Measurements from ENCODE around the gene MGRN1. TPM values are rescaled to one million over a fixed set of nuclear protein-coding genes. Genes with fewer than 3 reads are reported as not detected.
A peak's percentile ranks its signal among the peaks of the same experiment; 100 is the strongest.

MGRN1 gene
- total and polyA plus RNA-seq, 2 of the 13 experiments (the other 11 are each of a cell fraction or from before 2014, with no cell fraction given) = 11.9 to 12.6 TPM

DNA sequence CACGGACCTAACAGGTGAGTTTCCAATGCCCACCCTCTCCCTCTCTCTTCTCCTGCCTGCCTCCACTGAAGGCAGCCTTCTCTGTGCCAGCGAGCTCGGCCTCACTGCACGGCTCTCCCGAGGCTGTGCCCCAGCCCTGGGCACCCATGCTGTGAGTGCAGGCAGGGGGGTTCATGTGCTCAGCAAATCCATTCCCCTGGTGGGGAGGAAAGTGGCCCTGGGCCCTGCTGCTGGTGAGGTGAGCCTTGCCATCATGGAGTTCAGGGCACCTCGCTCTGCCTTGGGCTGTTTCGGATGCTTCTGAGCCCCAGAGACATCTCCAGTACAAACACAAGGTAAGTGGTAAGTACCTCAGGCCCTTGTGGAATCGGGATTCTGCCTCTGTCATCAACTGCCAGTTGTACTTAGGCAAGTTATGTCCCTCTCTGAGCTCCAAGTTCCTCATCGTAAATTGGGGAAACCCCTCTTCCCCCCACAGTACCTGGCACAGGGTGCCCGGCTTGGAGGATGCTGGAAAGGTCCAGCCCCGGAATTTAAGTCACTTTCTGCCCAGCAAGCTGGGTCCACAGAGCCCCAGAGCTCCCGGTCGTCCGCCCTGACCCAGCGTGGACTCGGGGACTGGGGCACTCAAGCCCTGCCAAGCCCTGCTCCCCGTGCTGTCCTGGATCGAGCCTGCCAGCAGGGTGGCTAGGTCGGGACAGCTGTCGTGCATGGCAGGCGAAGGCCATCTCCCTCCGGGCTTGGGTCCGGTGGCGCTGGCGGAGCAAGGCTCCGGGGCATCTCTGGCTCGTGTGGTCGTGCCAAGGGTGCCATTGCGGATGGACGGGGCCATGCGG lies 68.1 kb downstream of the MGRN1 start:
- Histone ChIP-seq H3K4me2 (ENCODE audit: low read depth, low read length) (peak overlapping the region; percentile 98), H3K9ac (ENCODE audit: insufficient read depth, low read depth, low read length) (peak overlapping the region; percentile 70), H3K4me1 (ENCODE audit: insufficient read depth, low read length) (peaks cover 32% of the 10 kb centered on the region), H3K27ac (ENCODE audit: extremely low read length, insufficient read depth, low read length) (peak overlapping the region; percentile 43), H3K27me3 (ENCODE audit: control insufficient read depth in 1 of 2, insufficient read depth in 2 of 2, low read length in 2 of 2) (no peaks in the 10 kb centered on the region), H3K79me2 (ENCODE audit: insufficient read depth, low read length) (peaks cover 3% of the 10 kb centered on the region), H3K9me3 (ENCODE audit: low read length) (no peaks in the 10 kb centered on the region), H2AFZ (ENCODE audit: low read length) (no peak overlapping the region), H3K36me3 (replicated peaks in 1 of 2; ENCODE audit: control insufficient read depth in 1 of 2, insufficient read depth in 2 of 2, low read length in 2 of 2) (peaks cover 8 to 20% of the 10 kb centered on the region in 2 experiments), H4K20me1 (ENCODE audit: insufficient read depth, low read length) (no peaks in the 10 kb centered on the region), H3K4me3 (replicated peaks in 1 of 3; ENCODE audit: insufficient read depth in 1 of 3, low read depth in 2 of 3, low read length in 3 of 3) (peak overlapping the region; percentile 57 to 96 (median 62); a peak in 5 of 6 replicates)
- ATAC-seq = peak; percentile 23
- ChIA-PET POLR2A (interaction anchor here (1.4 to 2.1 kb wide), 3 partner anchors 10 to 74 kb away, joined by 3 to 8 read pairs (median 6); partner anchors contain the start of genes ANKS3 and DNAAF8), CTCF (ENCODE audit: low intra/inter-chr PET ratio, low total read pairs) (no interaction called here)
- 40% methylated on average over 16 of the region's 31 CpGs for WGBS (ENCODE audit: low lambda C conversion rate)
- BruUV-seq (replicated peaks) = TSS peak; percentile 48
- no peak for FAIRE-seq
- intact Hi-C loops (cut with micrococcal nuclease; ENCODE audit: unreplicated experiment) (no loop called here), in situ Hi-C loops (cut with HindIII; ENCODE audit: extremely low pct_ligation_motif_present, low pct_unique_long_range_greater_than_20kb) (no loop called here)
- no peak for DNase-seq (ENCODE audit: low spot score)
- TF ChIP-seq RAD21 (CRISPR knock-in tag; IDR thresholded peaks at IDR 0.05) = peak; percentile 24; the same call in 1 of the 2 replicates
- peak; percentile 7; the same call in 1 of the 2 replicates for TF ChIP-seq ZNF263 (CRISPR knock-in tag; IDR thresholded peaks at IDR 0.05)
- TF ChIP-seq PAX8 (CRISPR knock-in tag; IDR thresholded peaks at IDR 0.05; ENCODE audit: borderline replicate concordance) = no peak
- TF ChIP-seq ZNF556 (CRISPR knock-in tag; IDR thresholded peaks at IDR 0.05; ENCODE audit: borderline replicate concordance) = 0 out of 2 replicates have a peak, but pooled peaks have one; percentile 35
- peak; percentile 68 for TF ChIP-seq ZNF501 (CRISPR knock-in tag; IDR thresholded peaks at IDR 0.05)
- TF ChIP-seq PAF1 (CRISPR knock-in tag; IDR thresholded peaks at IDR 0.05) = peak; percentile 77; the same call in 1 of the 2 replicates
- no peak for TF ChIP-seq ZBTB3 (CRISPR knock-in tag; IDR thresholded peaks at IDR 0.05; ENCODE audit: borderline replicate concordance, low read depth)
- no peak for TF ChIP-seq AHR (CRISPR knock-in tag; IDR thresholded peaks at IDR 0.05)
- no peak for TF ChIP-seq SALL2 (CRISPR knock-in tag; IDR thresholded peaks at IDR 0.05)
- TF ChIP-seq, protein P1, sequence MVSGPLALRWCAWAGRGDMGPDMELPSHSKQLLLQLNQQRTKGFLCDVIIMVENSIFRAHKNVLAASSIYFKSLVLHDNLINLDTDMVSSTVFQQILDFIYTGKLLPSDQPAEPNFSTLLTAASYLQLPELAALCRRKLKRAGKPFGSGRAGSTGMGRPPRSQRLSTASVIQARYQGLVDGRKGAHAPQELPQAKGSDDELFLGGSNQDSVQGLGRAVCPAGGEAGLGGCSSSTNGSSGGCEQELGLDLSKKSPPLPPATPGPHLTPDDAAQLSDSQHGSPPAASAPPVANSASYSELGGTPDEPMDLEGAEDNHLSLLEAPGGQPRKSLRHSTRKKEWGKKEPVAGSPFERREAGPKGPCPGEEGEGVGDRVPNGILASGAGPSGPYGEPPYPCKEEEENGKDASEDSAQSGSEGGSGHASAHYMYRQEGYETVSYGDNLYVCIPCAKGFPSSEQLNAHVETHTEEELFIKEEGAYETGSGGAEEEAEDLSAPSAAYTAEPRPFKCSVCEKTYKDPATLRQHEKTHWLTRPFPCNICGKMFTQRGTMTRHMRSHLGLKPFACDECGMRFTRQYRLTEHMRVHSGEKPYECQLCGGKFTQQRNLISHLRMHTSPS (CRISPR knock-in tag; IDR thresholded peaks at IDR 0.05; ENCODE audit: low read depth) = peak; percentile 37; the same call in 1 of the 2 replicates
- 0 out of 2 replicates have a peak, but pooled peaks have one; percentile 27 for TF ChIP-seq ZNF589 (CRISPR knock-in tag; conservative IDR thresholded peaks at IDR 0.05)
- 0 out of 2 replicates have a peak, but pooled peaks have one; percentile 38 for TF ChIP-seq ZNF839 (CRISPR knock-in tag; IDR thresholded peaks at IDR 0.05; ENCODE audit: borderline replicate concordance)
- TF ChIP-seq, protein P2, sequence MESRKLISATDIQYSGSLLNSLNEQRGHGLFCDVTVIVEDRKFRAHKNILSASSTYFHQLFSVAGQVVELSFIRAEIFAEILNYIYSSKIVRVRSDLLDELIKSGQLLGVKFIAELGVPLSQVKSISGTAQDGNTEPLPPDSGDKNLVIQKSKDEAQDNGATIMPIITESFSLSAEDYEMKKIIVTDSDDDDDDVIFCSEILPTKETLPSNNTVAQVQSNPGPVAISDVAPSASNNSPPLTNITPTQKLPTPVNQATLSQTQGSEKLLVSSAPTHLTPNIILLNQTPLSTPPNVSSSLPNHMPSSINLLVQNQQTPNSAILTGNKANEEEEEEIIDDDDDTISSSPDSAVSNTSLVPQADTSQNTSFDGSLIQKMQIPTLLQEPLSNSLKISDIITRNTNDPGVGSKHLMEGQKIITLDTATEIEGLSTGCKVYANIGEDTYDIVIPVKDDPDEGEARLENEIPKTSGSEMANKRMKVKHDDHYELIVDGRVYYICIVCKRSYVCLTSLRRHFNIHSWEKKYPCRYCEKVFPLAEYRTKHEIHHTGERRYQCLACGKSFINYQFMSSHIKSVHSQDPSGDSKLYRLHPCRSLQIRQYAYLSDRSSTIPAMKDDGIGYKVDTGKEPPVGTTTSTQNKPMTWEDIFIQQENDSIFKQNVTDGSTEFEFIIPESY (CRISPR knock-in tag; IDR thresholded peaks at IDR 0.05) = peak; percentile 55
- TF ChIP-seq HIVEP1 (CRISPR knock-in tag; IDR thresholded peaks at IDR 0.05) = peak; percentile 22; the same call in 1 of the 2 replicates
- TF ChIP-seq, protein P3, sequence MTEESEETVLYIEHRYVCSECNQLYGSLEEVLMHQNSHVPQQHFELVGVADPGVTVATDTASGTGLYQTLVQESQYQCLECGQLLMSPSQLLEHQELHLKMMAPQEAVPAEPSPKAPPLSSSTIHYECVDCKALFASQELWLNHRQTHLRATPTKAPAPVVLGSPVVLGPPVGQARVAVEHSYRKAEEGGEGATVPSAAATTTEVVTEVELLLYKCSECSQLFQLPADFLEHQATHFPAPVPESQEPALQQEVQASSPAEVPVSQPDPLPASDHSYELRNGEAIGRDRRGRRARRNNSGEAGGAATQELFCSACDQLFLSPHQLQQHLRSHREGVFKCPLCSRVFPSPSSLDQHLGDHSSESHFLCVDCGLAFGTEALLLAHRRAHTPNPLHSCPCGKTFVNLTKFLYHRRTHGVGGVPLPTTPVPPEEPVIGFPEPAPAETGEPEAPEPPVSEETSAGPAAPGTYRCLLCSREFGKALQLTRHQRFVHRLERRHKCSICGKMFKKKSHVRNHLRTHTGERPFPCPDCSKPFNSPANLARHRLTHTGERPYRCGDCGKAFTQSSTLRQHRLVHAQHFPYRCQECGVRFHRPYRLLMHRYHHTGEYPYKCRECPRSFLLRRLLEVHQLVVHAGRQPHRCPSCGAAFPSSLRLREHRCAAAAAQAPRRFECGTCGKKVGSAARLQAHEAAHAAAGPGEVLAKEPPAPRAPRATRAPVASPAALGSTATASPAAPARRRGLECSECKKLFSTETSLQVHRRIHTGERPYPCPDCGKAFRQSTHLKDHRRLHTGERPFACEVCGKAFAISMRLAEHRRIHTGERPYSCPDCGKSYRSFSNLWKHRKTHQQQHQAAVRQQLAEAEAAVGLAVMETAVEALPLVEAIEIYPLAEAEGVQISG (CRISPR knock-in tag; IDR thresholded peaks at IDR 0.05) = 0 out of 2 replicates have a peak, but pooled peaks have one; percentile 0
- 0 out of 2 replicates have a peak, but pooled peaks have one; percentile 4 for TF ChIP-seq ONECUT2 (CRISPR knock-in tag; IDR thresholded peaks at IDR 0.05)
- TF ChIP-seq ZNF558 (CRISPR knock-in tag; IDR thresholded peaks at IDR 0.05; ENCODE audit: borderline replicate concordance) = 0 out of 2 replicates have a peak, but pooled peaks have one; percentile 27

Data from HepG2 (cell line).